Activated CD4-positive, alpha-beta T cell treated with anti-CD3 and anti-CD28 coated beads, Interleukin-2, amount 10 ng/mL, durations not matched to agents 7 days and 5 days (primary cell): Measurements from ENCODE around the gene SCD5. TPM values are rescaled to one million over a fixed set of nuclear protein-coding genes. Genes with fewer than 3 reads are reported as not detected.

ENCODE experiments used
- CTCF ChIA-PET: fragments of 350-600 bp; sonication (Branson Sonifier 250); formaldehyde crosslinking; loops from one replicate; lab custom pipeline; 2021; ENCODE audit warnings: antibody characterized with exemption; lab: Charles Lee
- POLR2A ChIA-PET: fragments of 350-600 bp; sonication (Branson Sonifier 250); formaldehyde crosslinking; loops from one replicate; lab custom pipeline; 2021; ENCODE audit warnings: antibody characterized with exemption; lab: Charles Lee
- DNase-seq: peaks from one replicate; pipeline ENCODE4 v3.0.0-alpha.2; 2020
- H3K27ac Mint-ChIP-seq: one replicate; pipeline ENCODE4 v1.8.0; 2021; ENCODE audit warnings: mild to moderate bottlenecking, moderate library complexity, mixed read lengths
- H3K27me3 Mint-ChIP-seq: one replicate; pipeline ENCODE4 v1.8.0; 2021; ENCODE audit warnings: mixed read lengths
- H3K36me3 Mint-ChIP-seq: one replicate; pipeline ENCODE4 v1.8.0; 2021; ENCODE audit warnings: low read depth, mixed read lengths
- H3K4me1 Mint-ChIP-seq: one replicate; pipeline ENCODE4 v1.8.0; 2021; ENCODE audit warnings: mixed read lengths
- H3K4me3 Mint-ChIP-seq: one replicate; pipeline ENCODE4 v1.8.0; 2021; ENCODE audit warnings: mild to moderate bottlenecking, moderate library complexity, mixed read lengths
- H3K9me3 Mint-ChIP-seq: one replicate; pipeline ENCODE4 v1.8.0; 2021; ENCODE audit warnings: mixed read lengths
- total RNA-seq, 2 experiments: library from RNA; stranded (reverse); gene quantifications; one replicate each; pipeline ENCODE4 v1.2.3, GENCODE V29; 2021

SCD5 gene
- total RNA-seq, 2 experiments from 2014 or later, result 2.0 TPM

DNA sequence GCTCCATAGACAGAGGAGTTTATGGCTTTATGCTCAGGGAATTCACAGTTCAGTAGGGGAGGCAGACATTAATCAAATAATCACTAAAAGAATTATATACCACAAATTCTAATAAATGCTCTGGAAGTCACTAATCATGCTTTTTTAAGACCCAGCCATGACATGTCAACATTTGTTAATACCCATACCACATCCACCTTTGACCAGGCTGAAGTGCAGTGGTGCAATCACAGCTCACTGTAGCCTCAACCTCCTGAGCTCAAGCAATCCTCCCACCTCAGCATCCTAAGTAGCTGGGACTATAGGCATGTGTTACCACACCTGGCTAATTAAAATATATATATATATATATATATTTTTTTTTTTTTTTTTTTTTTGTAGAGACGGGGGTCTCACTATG lies 12.8 kb upstream of the SCD5 start:
- no peak for DNase-seq
- no peak overlapping the region for H3K4me3 Mint-ChIP-seq
- peaks cover 11% of the 10 kb centered on the region for H3K27me3 Mint-ChIP-seq
- H3K36me3 Mint-ChIP-seq, result peaks cover 2% of the 10 kb centered on the region
- no peaks in the 10 kb centered on the region for H3K4me1 Mint-ChIP-seq
- CTCF ChIA-PET, result interaction anchor here (0.9 kb wide), 1 partner anchor 12 kb away, joined by 3 read pairs; no protein-coding TSS in a partner anchor
- H3K27ac Mint-ChIP-seq, result no peak overlapping the region
- POLR2A ChIA-PET, result no interaction called here
- H3K9me3 Mint-ChIP-seq, result no peaks in the 10 kb centered on the region

DNA sequence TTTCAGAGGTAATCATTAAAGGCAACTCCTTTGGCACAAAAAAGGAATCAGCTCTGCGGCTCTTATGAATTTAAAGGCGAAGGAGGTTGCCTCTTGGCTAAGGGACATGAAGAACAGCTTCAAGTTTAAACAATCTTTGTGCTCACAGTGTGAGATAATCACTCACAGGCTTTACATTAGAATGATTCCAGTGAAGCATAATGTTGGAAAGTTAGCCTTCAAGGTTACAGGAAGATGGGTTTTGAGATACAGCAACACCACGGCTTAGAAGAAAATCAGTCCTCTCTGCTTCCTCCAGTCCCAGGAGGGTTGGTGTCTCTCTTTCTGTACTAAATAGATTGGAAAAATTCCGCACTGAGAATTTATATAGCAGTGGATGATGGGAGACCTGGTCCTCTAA lies 11.6 kb upstream of the SCD5 start:
- H3K27ac Mint-ChIP-seq, result no peak overlapping the region
- CTCF ChIA-PET, result no interaction called here
- H3K4me3 Mint-ChIP-seq, result no peak overlapping the region
- no peaks in the 10 kb centered on the region for H3K4me1 Mint-ChIP-seq
- no peak for DNase-seq
- H3K36me3 Mint-ChIP-seq, result peaks cover 1% of the 10 kb centered on the region
- POLR2A ChIA-PET, result no interaction called here
- no peaks in the 10 kb centered on the region for H3K9me3 Mint-ChIP-seq
- peaks cover 12% of the 10 kb centered on the region for H3K27me3 Mint-ChIP-seq

- Mint-ChIP-seq H3K36me3 (no peaks in the 10 kb centered on the region), H3K27ac (no peak overlapping the region), H3K9me3 (no peaks in the 10 kb centered on the region), H3K4me1 (no peaks in the 10 kb centered on the region), H3K4me3 (no peak overlapping the region), H3K27me3 (peaks cover 12% of the 10 kb centered on the region)
- POLR2A ChIA-PET, result no interaction called here
- DNase-seq, result no peak
- CTCF ChIA-PET, result no interaction called here
Observed at GRCh38 chr4:82809619-82810018, 11.0 kb upstream of the SCD5 start.

- H3K4me3 Mint-ChIP-seq, result no peak overlapping the region
- no peaks in the 10 kb centered on the region for H3K9me3 Mint-ChIP-seq
- H3K27ac Mint-ChIP-seq, result no peak overlapping the region
- CTCF ChIA-PET, result no interaction called here
- H3K36me3 Mint-ChIP-seq, result no peaks in the 10 kb centered on the region
- POLR2A ChIA-PET, result no interaction called here
- peaks cover 9% of the 10 kb centered on the region for H3K4me1 Mint-ChIP-seq
- peaks cover 47% of the 10 kb centered on the region for H3K27me3 Mint-ChIP-seq
- no peak for DNase-seq
Observed at GRCh38 chr4:82803746-82804145, 5.2 kb upstream of the SCD5 start.

DNA sequence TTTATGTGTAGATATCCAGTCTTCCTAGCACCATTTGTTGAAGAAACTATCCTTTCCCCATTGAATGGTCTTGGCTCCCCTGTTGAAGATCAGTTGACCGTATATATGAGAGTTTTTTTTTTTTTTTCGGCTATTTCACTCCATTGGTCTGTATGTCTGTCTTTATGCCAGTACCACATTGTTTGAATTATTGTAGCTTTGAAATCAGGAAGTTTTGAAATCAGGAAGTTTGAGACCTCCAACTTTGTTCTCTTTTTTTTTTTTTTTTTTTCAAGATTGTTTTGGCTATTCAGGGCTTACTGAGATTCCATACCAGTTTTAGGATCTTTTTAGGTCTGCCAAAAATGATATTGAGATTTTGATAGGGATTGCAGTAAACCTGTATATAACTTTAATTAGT lies 4.3 kb upstream of the SCD5 start:
- Mint-ChIP-seq H3K27ac (no peak overlapping the region), H3K9me3 (no peaks in the 10 kb centered on the region), H3K4me1 (peaks cover 9% of the 10 kb centered on the region), H3K36me3 (no peaks in the 10 kb centered on the region), H3K27me3 (peaks cover 44% of the 10 kb centered on the region), H3K4me3 (no peak overlapping the region)
- POLR2A ChIA-PET, result no interaction called here
- DNase-seq, result no peak
- CTCF ChIA-PET, result interaction anchor here (0.6 kb wide), 1 partner anchor 34 kb away, joined by 3 read pairs; no protein-coding TSS in a partner anchor

DNA sequence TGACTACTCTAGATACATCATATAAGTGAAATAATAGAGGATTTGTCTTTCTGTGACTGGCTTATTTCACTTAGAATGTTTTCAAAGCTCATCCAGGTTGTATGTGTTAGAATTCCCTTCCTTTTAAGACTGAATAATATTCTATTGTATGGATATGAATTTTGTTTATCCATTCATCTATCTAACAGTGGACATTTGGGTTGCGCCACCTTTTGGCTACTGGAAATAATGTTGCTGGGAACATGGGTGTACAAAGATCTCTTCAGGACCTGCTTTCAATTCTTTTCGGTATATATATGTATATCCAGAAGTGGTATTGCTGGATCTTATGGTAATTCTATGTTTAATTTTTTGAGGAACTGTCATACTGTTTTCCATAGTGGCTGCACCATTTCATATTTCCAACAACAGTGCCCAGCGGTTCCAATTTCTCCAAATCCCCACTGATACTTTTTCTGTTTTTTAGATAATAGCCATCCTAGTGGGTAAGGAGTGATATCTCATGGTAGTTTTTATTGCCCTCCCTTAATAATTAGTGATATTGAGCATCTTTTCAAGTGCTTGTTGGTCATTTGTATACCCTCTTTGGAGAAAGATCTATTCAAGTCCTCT lies 3.4 kb upstream of the SCD5 start:
- POLR2A ChIA-PET, result no interaction called here
- peaks cover 16% of the 10 kb centered on the region for H3K4me1 Mint-ChIP-seq
- no peak overlapping the region for H3K27ac Mint-ChIP-seq
- H3K4me3 Mint-ChIP-seq, result no peak overlapping the region
- H3K27me3 Mint-ChIP-seq, result peaks cover 46% of the 10 kb centered on the region
- CTCF ChIA-PET, result no interaction called here
- DNase-seq, result no peak
- H3K9me3 Mint-ChIP-seq, result no peaks in the 10 kb centered on the region
- no peaks in the 10 kb centered on the region for H3K36me3 Mint-ChIP-seq

DNA sequence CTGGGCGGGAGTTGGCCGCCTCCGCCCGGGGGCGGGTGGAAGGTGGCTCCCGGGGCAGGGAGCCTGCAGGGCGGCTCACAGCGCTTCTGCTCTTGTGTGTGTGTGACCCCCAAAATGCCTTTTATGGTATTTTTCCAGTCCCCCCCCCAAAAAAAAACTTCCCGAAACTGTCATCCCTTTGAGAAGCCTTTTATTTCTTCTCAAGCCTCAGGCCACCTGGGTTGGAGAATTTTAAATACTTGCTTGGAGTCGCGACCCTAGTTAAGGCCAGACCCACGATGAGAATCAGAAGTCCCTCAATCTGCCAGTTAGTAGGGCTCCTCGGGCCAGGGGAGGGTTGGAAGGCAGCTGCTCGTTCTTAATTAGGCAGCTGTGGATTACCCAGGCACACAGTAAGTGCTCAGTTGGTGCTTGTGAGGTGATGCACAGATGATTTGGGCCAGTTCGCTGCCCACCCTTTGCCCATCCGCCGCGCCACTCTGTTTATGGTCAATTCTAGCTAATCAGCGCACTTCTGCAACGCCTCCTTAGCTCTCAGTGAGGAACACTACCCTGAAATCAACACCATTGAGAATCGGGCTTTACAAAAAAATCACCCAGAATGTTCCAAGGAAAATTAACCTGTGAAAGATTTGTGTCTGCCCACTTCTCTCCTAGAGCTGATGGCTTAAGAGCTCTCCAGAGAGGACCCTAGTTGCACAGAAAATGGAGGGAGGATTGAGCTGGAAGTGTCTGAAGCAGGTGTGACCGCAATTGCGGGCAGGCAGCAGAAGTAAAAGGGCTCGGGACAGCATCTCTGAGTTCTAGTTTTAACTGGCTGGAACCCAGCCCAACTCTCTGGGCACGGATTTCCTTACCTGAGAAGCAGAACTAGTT lies 648 bp upstream of the SCD5 start:
- no peak for DNase-seq
- H3K27me3 Mint-ChIP-seq, result peaks cover 60% of the 10 kb centered on the region
- peaks cover 16% of the 10 kb centered on the region for H3K4me1 Mint-ChIP-seq
- ChIA-PET POLR2A (no interaction called here), CTCF (interaction anchor here (1.5 kb wide), 1 partner anchor 12 kb away, joined by 3 read pairs; no protein-coding TSS in a partner anchor)
- H3K4me3 Mint-ChIP-seq, result peak overlapping the region; percentile 77
- no peak overlapping the region for H3K27ac Mint-ChIP-seq
- no peaks in the 10 kb centered on the region for H3K9me3 Mint-ChIP-seq
- no peaks in the 10 kb centered on the region for H3K36me3 Mint-ChIP-seq

DNA sequence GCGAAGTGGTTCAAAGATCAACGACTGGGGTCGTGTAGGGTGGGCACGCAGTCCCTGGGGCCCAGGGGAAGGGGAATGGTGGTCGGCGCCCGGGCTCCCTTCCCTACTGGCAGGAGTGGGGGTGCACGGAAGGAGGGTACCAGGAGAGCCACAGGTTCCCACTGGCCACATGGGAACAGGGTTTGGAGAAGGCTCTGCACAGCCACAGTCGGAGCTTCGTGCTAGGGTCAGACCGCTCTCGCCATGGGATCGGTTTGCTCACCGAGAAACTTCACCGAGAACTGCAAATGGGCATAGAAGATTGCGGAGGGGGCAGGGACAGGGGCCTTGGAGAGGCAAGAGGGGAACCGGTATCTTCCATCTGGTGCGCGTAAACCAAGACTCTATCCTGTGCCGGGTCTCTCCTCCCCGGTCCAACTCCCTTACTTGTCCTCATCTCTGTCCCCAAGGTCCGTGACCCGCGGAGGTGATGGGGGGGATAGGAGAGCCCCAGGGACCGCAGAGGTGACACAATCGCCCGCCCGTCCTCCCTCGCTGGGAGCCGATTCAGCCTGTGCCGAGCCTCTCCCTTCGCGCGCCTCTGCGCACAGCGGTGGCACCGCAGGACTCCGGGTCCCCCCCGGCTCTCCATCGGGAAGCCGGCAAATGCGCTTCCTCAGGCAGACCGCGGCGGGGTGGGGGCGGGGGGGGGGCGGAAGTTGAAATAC lies 1.0 kb downstream of the SCD5 start:
- peaks cover 16% of the 10 kb centered on the region for H3K4me1 Mint-ChIP-seq
- CTCF ChIA-PET, result interaction anchor here (1.1 kb wide), 1 partner anchor 17 kb away, joined by 6 read pairs; no protein-coding TSS in a partner anchor
- no peaks in the 10 kb centered on the region for H3K9me3 Mint-ChIP-seq
- H3K4me3 Mint-ChIP-seq, result peak overlapping the region; percentile 63
- DNase-seq, result no peak
- H3K27ac Mint-ChIP-seq, result no peak overlapping the region
- H3K36me3 Mint-ChIP-seq, result no peaks in the 10 kb centered on the region
- H3K27me3 Mint-ChIP-seq, result peaks cover 66% of the 10 kb centered on the region
- POLR2A ChIA-PET, result no interaction called here

- ChIA-PET CTCF (interaction anchor here (1.1 kb wide), 1 partner anchor 16 kb away, joined by 6 read pairs; no protein-coding TSS in a partner anchor), POLR2A (no interaction called here)
- H3K36me3 Mint-ChIP-seq, result no peaks in the 10 kb centered on the region
- H3K4me1 Mint-ChIP-seq, result peaks cover 16% of the 10 kb centered on the region
- H3K27me3 Mint-ChIP-seq, result peaks cover 61% of the 10 kb centered on the region
- H3K4me3 Mint-ChIP-seq, result peak overlapping the region; percentile 63
- no peak overlapping the region for H3K27ac Mint-ChIP-seq
- DNase-seq, result no peak
- no peaks in the 10 kb centered on the region for H3K9me3 Mint-ChIP-seq
Observed at GRCh38 chr4:82797040-82797404, 1.6 kb downstream of the SCD5 start.

DNA sequence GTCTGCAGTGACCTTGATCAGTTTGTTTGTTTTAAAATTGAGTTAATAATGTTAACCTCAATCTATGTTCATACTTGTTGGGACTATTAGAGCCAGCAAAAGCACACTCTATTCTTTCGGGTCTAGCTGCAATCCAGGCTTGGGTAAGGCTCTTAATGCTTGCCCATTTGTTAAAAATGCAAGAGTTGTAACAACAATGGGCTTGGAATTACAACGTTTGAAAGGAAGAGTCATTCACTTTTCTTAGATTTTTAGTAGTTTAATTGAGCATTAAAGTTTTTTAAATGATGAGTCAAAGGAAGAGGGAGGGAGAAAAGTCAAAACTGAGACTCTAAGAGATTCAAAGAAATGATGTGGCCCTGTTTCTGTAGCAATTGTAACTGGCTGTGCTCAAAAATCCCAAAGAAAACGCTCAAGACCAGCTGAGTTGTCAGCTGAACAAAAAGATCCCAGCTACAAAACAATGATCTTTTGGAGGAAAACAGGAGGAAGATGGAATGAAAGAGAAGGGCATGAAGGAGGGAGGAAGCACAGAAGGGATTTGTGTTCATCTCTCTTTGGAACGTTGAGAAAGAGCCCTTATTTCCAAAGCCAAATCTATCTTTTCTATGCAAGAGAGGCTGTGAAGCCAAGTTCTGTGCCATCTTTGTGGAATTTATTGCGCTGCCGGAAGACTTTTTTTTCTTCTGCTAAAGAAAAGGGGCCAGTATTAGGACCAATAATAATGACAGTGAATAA lies 5.5 kb downstream of the SCD5 start:
- no peak for DNase-seq
- H3K4me1 Mint-ChIP-seq, result peaks cover 7% of the 10 kb centered on the region
- POLR2A ChIA-PET, result no interaction called here
- CTCF ChIA-PET, result no interaction called here
- no peak overlapping the region for H3K4me3 Mint-ChIP-seq
- no peaks in the 10 kb centered on the region for H3K36me3 Mint-ChIP-seq
- H3K9me3 Mint-ChIP-seq, result no peaks in the 10 kb centered on the region
- no peak overlapping the region for H3K27ac Mint-ChIP-seq
- peaks cover 39% of the 10 kb centered on the region for H3K27me3 Mint-ChIP-seq

DNA sequence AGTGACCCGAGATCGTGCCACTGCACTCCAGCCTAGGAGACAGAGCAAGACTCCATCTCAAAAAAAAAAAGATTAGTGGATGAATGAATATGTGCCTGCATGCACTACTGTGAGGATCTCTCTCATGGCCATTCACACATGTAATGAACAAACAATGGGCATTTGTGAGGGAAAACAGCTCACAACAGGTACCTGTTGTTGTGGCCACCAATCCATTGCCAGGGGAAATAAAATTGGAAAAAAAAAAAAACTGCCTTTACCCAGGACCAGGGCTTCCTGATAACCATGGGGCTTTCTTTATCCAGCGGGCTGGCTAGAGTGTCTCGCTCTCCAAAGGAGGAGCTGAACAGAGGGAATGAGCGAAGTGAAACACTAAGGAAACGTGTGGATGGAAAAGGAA lies 7.4 kb downstream of the SCD5 start:
- no peak overlapping the region for H3K27ac Mint-ChIP-seq

GRCh38 chr4:82790060-82790660 lies 8.4 kb downstream of the SCD5 start:
- no peaks in the 10 kb centered on the region for H3K36me3 Mint-ChIP-seq
- no peaks in the 10 kb centered on the region for H3K4me1 Mint-ChIP-seq
- H3K9me3 Mint-ChIP-seq, result no peaks in the 10 kb centered on the region
- ChIA-PET POLR2A (no interaction called here), CTCF (no interaction called here)
- no peak overlapping the region for H3K27ac Mint-ChIP-seq
- peaks cover 23% of the 10 kb centered on the region for H3K27me3 Mint-ChIP-seq
- no peak for DNase-seq
- H3K4me3 Mint-ChIP-seq, result no peak overlapping the region

More for the DNA sequence above, 7.4 kb downstream of the SCD5 start:
- Mint-ChIP-seq H3K4me3 (no peak overlapping the region), H3K9me3 (no peaks in the 10 kb centered on the region), H3K27me3 (peaks cover 23% of the 10 kb centered on the region), H3K36me3 (no peaks in the 10 kb centered on the region), H3K4me1 (no peaks in the 10 kb centered on the region)
- POLR2A ChIA-PET, result no interaction called here
- CTCF ChIA-PET, result interaction anchor here (0.6 to 0.7 kb wide), 3 partner anchors 27 to 532 kb away, joined by 3 to 4 read pairs (median 4); no protein-coding TSS in a partner anchor
- DNase-seq, result no peak
